ENCODE measurements around the gene ETFA.
A peak's percentile ranks its signal among the peaks of the same experiment; 100 is the strongest.

- TF ChIP-seq HDAC2 (IDR thresholded peaks at IDR 0.05; ENCODE audit: borderline replicate concordance in 1 of 2, low read depth in 2 of 2, low read length in 2 of 2): no peak
- no peak for TF ChIP-seq CBX8 (IDR thresholded peaks at IDR 0.05; ENCODE audit: borderline replicate concordance, low read depth, low read length)
- peak; percentile 82 to 95 for TF ChIP-seq POLR2A (IDR thresholded peaks at IDR 0.05; ENCODE audit: control extremely low read depth in 1 of 2, low read depth in 2 of 2, low read length in 2 of 2)
- TF ChIP-seq SP1 (IDR thresholded peaks at IDR 0.05; ENCODE audit: low read depth, low read length): peak; percentile 69; the same call in 1 of the 2 replicates
- TF ChIP-seq SRF (IDR thresholded peaks at IDR 0.05; ENCODE audit: low read depth, low read length): no peak
- no peak for TF ChIP-seq EZH2 (IDR thresholded peaks at IDR 0.05; ENCODE audit: low read depth, low read length, severe bottlenecking)
- TF ChIP-seq POLR2AphosphoS5 (IDR thresholded peaks at IDR 0.05; ENCODE audit: low read depth, low read length): peak; percentile 86
- peak; percentile 34 for TF ChIP-seq NRF1 (IDR thresholded peaks at IDR 0.05; ENCODE audit: low read depth, low read length)
- peak; percentile 28; the same call in 1 of the 2 replicates for TF ChIP-seq JUND (IDR thresholded peaks at IDR 0.05; ENCODE audit: low read length)
- peak; percentile 99 for TF ChIP-seq CHD2 (IDR thresholded peaks at IDR 0.05; ENCODE audit: low read length)
- TF ChIP-seq CTCF (IDR thresholded peaks at IDR 0.05; ENCODE audit: control extremely low read depth in 1 of 3, insufficient read depth in 1 of 3, low read depth in 1 of 3, low read length in 3 of 3): no peak
- TF ChIP-seq ATF3 (IDR thresholded peaks at IDR 0.05; ENCODE audit: insufficient read depth, low read depth, low read length): no peak
- no peak for TF ChIP-seq BACH1 (IDR thresholded peaks at IDR 0.05; ENCODE audit: low read length)
Measured at GRCh38 chr15:76311100-76311953, at the start of gene ETFA.

All from H1 (cell line).